CD4-positive, alpha-beta T cell treated with Interleukin-10 for 1 hour (primary cell): ENCODE results near the gene CCNDBP1.
"Not testable (repeated sequence)": the region's sequence is repeated elsewhere in the genome, so short reads cannot be mapped to it uniquely, and the experiment has no call there.

ENCODE experiments used
- DNase-seq: peaks from one replicate; pipeline ENCODE4 v3.0.0-alpha.2; 2020

The CCNDBP1 gene

DNA sequence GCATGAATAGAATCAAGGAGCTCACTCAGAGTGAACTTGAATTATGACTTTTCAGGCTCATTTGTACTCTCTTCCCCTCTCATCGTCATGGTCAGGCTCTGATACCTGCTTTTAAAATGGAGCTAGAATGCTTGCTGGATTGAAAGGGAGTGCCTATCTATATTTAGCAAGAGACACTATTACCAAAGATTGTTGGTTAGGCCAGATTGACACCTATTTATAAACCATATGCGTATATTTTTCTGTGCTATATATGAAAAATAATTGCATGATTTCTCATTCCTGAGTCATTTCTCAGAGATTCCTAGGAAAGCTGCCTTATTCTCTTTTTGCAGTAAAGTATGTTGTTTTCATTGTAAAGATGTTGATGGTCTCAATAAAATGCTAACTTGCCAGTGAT is 9.6 kb downstream of the CCNDBP1 start:
- DNase-seq, result no peak

- DNase-seq, result no peak
These were observed 11.8 kb downstream of the CCNDBP1 start for GRCh38 chr15:43196760-43197548.

GRCh38 chr15:43197773-43198172 is 12.6 kb downstream of the CCNDBP1 start:
- DNase-seq, result not testable (repeated sequence)

DNA sequence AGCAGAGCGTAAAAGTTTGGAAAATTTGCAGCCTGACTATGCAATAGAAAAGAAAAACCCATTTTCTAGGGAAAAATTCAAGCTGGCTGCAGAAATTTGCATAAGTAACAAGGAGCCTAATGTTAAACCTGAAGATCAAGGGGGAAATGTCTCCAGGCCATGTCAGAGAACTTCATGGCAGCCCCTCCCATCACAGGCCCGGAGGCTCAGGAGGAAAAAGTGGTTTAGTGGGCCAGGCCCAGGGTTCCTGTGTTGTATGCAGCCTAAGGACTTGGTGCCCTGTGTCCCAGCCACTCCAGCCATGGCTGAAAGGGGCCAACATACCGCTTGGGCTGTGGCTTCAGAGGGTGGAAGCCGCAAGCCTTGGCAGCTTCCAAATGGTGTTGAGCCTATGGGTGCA is 13.4 kb downstream of the CCNDBP1 start:
- DNase-seq, result not testable (repeated sequence)

GRCh38 chr15:43198992-43199391 is 13.8 kb downstream of the CCNDBP1 start:
- no peak for DNase-seq

GRCh38 chr15:43199945-43200488 is 14.8 kb downstream of the CCNDBP1 start:
- no peak for DNase-seq

DNA sequence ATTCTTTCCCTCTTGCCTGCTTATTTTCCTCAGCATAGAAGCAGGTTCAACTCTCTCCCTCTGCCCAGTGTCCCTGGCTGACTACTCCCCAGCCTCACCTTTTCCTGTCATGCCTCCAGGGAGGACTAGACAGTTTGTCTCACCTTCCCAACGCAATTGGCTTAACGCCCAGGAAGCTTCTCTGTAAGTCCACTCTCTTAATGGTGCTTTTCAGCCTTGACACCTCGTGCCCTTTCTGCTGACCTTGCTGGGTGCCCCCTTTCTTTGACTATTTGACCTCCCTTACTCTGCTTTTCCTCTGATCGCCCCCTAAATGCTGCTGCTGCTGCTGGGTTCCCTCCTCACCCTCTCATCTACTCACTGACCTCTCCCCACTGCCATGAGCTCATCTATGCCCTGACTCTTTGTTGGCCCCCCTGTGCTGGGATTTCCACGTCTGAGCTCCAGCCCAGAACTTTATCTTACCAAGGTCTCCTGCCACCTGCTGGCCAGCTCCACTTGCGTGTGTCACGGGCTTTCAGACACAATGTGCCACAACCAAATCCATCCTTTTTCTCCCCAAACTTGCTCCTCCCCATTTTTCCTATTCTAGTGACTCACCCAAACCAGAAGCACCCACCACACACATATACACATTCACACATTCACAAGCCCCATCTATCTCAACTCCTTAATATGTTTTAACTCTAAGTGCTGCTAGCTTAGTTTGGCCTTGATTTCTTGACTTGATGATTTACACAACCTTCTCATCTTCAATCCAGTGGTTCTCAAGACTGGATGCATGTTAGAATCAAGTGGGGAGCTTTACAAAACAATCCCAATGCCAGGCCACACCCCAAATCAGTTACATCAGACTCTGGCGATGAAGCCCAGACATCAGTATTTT is 19.1 kb downstream of the CCNDBP1 start:
- peak; percentile 48 for DNase-seq

DNA sequence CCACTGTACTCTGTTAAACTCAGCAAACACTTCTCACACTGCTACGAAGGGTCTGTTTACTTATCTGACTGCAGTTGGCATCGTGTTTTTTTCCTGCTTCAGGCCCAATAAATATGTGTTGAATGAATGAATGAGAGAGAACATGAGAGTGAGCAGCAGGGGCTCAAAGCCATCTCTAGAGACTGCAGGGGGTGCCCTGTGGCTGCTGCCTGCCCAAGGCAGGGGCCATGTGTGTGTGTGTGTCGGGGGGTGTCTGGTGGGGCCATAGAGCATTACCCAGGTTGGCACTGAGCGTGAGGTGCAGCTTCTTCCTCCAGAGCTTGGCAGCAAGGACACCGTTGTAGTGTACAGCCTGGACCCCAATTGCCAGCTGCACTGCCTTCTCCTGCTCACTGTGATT is 20.9 kb downstream of the CCNDBP1 start:
- no peak for DNase-seq

- DNase-seq, result no peak
These were observed 21.8 kb downstream of the CCNDBP1 start for GRCh38 chr15:43207024-43207423.

DNA sequence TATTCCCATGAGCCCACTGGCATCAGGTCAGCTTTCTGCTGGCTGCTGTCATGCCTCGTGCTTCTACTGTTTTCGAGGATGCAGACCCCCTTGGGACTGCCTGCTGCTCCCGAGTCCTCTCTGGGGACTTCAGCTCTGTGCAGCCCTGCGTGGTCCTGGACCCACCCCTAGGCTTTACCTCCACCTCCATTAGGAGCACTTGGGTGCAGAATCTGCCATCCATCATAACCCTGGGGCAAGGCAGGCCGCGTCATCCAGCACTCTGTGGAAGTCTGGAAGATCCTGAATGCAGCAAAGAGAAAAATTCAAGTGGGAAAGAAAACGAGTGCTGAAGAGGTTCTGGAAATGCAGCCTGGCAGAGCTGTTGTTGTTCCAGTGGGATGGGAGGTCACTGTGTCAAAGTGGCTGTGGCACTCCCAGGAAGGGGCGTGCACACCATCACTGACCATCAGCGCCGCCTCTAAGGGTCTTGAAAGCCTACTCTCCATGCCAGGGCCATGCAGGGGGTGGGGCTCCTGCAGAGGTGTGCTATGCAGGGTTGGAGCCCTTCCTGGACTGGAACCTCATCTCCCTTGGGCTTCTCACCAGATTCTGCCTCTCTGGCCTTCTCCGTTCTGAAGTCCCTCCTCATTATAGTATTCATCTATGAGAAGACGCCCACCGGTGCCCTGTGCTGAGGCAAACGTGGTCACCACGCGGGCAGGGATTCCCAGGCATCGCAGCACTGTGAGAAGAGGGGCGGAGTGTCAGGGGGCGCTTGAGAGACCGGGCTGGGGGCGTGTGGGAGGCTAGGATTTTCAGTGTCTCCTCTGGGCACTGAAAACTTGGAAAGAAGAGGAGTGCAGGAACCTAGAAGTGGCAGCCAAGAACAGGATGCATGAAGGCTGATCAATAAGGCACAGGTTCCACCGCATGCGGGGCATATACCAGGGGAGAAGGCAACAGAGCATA is 23.1 kb downstream of the CCNDBP1 start:
- DNase-seq, result no peak

GRCh38 chr15:43209059-43209824 is 24.0 kb downstream of the CCNDBP1 start:
- no peak for DNase-seq

GRCh38 chr15:43210172-43210745 is 25.1 kb downstream of the CCNDBP1 start:
- no peak for DNase-seq

DNA sequence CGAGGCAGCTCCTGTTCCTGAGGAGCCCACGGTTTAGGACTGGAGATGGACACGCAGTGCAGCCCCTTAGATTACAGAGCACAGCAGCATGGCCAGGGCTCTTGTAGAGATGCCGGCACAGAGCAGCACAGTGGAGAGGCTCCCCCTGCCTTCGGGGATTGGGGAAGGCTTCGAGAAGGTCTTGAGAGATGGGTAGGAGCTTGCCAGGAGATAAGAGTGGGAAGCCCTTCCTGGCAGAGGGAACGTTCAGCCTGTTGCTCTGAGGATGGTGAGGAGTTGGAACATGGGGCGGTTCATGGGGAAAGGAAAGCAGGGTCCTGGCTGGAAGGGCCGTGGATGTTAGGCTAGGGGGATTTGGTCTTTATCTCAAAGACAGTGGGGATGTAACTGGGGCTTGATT is 25.6 kb downstream of the CCNDBP1 start:
- DNase-seq, result no peak

DNA sequence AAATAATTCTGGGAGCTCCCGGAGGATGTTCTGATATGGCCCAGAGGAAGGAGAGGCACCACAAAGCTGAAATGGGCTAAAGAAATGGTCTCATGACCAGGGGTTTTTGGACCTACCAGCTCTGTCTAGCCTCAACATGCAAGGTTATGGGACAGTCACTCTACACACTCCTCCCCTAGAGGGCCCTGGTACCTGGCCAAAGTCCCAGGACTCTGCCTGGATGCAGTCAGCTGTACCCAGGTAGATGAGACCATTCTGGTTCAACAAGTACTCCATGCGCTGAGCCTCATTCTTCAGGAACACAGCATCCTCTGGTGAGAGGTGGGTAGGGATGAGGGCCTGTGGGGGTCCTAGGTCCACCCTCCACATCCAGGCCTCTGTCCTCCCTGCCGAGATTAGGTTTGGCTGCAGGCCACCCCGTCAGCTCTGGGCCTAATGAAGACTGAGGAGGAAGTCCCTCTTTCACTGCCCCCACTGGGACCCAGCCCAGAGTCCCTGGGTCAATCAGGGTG is 26.1 kb downstream of the CCNDBP1 start:
- no peak for DNase-seq

DNA sequence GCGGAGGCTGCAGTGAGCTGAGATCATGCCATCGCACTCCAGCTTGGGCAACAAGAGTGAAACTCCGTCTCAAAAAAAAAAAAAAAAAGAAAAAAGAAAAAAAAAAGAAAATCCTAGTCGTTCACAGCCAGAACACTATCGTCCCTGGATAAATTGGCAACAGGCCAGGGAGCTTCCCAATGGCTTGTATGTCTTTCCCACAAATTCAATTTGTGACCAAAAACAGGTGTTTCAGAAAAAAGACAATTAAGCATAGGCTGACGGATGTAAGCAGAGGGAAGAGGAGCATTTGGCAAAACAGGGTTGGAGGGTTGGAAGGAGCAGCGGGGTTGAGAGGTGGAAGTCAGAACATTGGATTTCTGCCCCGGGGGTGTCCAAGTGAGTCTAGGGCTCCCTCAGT is 27.1 kb downstream of the CCNDBP1 start:
- no peak for DNase-seq

DNA sequence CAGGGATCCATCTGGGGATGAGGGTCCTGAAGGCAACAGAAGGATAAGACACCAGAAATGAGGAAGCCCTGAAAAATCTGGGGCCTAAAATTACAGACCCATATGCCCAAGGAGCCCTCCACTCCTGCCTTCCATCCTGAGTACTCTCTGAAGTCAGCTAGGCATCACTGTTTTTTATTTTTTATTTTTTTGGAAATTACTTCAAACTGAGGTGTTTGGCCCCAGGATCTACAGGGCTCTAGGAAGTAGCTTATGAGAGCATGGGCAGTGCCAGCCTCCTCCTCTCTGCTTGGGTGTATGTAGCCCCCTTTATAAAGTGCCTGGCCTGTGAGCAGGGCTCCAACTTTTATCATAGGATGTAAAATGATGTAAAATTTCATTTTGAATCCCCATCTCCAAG is 27.7 kb downstream of the CCNDBP1 start:
- no peak for DNase-seq

- DNase-seq, result no peak
These were observed 28.3 kb downstream of the CCNDBP1 start for GRCh38 chr15:43213466-43213865.

DNA sequence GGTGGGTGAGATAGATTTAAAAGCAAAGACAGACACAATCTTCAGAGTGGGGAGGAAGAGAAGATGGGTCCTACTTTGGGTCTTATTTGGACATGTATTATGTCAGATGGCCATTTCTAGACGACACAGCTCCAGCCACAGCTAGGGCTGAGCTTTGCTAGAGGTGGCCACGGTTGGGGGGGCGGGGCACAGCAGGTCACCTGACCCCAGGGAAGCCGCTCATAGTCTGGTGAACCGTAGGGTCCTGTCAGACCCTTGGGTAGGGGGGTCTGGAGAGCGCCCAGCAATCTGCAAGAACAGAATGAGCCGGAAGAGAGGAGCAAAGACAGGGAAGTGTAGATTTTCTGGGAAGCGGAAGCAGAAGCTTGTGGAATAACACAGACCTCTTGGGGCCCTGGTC is 29.0 kb downstream of the CCNDBP1 start:
- no peak for DNase-seq

DNA sequence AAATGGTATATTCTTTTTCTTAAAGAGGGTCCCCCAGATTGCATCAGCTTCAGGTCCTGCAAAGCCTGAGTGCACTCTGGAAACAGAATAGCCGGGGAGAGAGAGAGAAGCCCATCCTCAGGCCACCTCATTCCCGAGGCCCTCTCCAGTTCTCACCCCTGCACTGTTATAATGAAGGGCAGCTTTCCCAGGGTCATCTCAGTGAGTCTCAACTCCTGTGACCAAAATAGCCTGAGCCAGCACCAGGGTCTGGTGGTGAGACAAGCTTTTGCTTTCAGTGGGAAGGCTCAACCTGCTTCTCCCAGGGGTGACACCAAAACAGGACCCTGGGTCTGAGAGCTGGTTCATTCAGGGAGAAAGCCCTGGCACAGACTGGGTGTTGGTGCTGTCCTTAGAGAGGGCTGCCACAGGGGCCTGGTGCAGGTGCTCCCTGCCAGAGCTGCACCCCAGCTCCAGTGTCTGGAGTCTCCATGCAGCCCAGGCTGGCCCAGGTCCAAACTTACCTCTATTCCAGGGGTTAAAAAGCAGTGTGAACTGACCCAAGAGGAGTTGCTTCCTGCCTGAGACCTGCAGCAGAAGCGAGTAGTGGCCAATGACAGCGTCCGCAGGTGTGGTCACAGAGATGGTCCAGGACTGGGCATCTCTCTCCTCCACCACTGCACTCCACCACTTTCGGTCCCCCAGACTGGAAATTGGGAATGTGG is 29.5 kb downstream of the CCNDBP1 start:
- DNase-seq, result no peak

DNA sequence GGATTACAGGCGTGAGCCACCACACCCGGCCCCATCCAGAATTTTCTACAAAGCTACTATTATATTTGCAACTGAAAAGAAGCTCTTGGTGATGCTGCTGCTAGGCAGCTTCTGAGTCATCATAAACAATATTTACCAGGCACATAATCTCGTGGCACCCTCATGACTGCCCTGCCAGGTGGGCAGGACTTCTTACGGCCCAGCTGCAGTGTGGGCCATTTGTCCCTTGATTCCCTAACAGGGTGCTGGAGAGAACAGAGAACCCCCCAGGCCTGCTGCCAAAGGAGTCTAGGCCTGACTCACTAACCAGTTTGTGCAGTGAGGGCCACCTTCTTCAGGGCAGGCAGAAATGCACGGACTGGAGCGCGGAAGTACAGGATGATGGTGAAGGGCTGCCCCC is 30.8 kb downstream of the CCNDBP1 start:
- DNase-seq, result no peak
